PC-3 (cell line): ENCODE results near the gene TSPAN16. TPM values are rescaled to one million over a fixed set of nuclear protein-coding genes. Genes with fewer than 3 reads are reported as not detected.

Experiments used
- ATAC-seq: fragments of 200-7000 bp; cut with Tn5 transposase; 2 replicates; pipeline ENCODE4 v1.9.1; 2020; ENCODE audit warnings: mild to moderate bottlenecking, moderate library complexity
- BruUV-seq: library from RNA; stranded (reverse); fragments of 400-500 nt; replicated peaks from 2 replicates; lab custom pipeline; 2021; lab: Mats Ljungman, UMichigan
- CTCF ChIA-PET: fragments of 300-600 bp; sonication (Branson Sonifier 250); formaldehyde crosslinking; loops from one replicate; lab custom pipeline; 2022; ENCODE audit warnings: antibody characterized with exemption; lab: Charles Lee
- POLR2A ChIA-PET: fragments of 300-600 bp; sonication (Branson Sonifier 250); formaldehyde crosslinking; loops from one replicate; lab custom pipeline; 2022; ENCODE audit warnings: antibody characterized with exemption; ENCODE audit not compliant: unreplicated experiment; lab: Charles Lee
- DNase-seq: peaks from one replicate; pipeline ENCODE4 v3.0.0-alpha.2; 2015
- H2AFZ ChIP-seq: fragments of 300-600 bp; sonication (generic); 2 replicates; pipeline ENCODE4 v1.6.0; 2016; ENCODE audit warnings: antibody characterized with exemption, low read length
- H3F3A ChIP-seq: fragments of 300-600 bp; sonication (generic); one replicate; pipeline ENCODE4 v1.6.0; 2017; ENCODE audit warnings: antibody characterized with exemption, low read length, control low read depth, mild to moderate bottlenecking; ENCODE audit not compliant: unreplicated experiment
- H3K27ac ChIP-seq: fragments of 300-600 bp; sonication (generic); 2 replicates; pipeline ENCODE4 v1.5.1; 2016; ENCODE audit warnings: mild to moderate bottlenecking, low read length
- H3K27me3 ChIP-seq: fragments of 300-600 bp; sonication (generic); 2 replicates; pipeline ENCODE4 v1.6.1; 2016; ENCODE audit warnings: low read length, mixed read lengths
- H3K36me3 ChIP-seq: fragments of 300-600 bp; sonication (generic); 2 replicates; pipeline ENCODE4 v1.6.1; 2016; ENCODE audit warnings: low read depth, mixed run types, low read length, mixed read lengths
- H3K4me1 ChIP-seq: fragments of 300-600 bp; sonication (generic); 2 replicates; pipeline ENCODE4 v1.5.1; 2016; ENCODE audit warnings: low read length; ENCODE audit not compliant: insufficient read depth
- H3K4me2 ChIP-seq: fragments of 300-600 bp; sonication (generic); 2 replicates; pipeline ENCODE4 v1.6.0; 2016; ENCODE audit warnings: low read length
- H3K4me3 ChIP-seq: fragments of 300-600 bp; sonication (generic); 2 replicates; pipeline ENCODE4 v1.5.1; 2016; ENCODE audit warnings: mild to moderate bottlenecking, low read length, mixed read lengths
- H3K79me2 ChIP-seq: fragments of 300-600 bp; sonication (generic); 2 replicates; pipeline ENCODE4 v1.6.1; 2017; ENCODE audit warnings: low read length, mixed read lengths
- H3K9ac ChIP-seq: fragments of 300-600 bp; sonication (generic); 2 replicates; pipeline ENCODE4 v1.6.0; 2016; ENCODE audit warnings: mild to moderate bottlenecking, low read length
- H3K9me2 ChIP-seq: fragments of 300-600 bp; sonication (generic); replicated peaks from 2 replicates; pipeline ENCODE4 v1.6.1; 2016; ENCODE audit warnings: mixed run types, low read length, mixed read lengths
- H3K9me3 ChIP-seq: fragments of 300-600 bp; sonication (generic); 2 replicates; pipeline ENCODE4 v1.6.1; 2016; ENCODE audit warnings: low read length, mixed read lengths
- H4K20me1 ChIP-seq: fragments of 300-600 bp; sonication (generic); 2 replicates; pipeline ENCODE4 v1.6.1; 2016; ENCODE audit warnings: low read length, mixed read lengths
- EZH2 ChIP-seq: fragments of 300-600 bp; sonication (generic); IDR thresholded peaks from one replicate; pipeline ENCODE4 v1.6.1; 2017; ENCODE audit warnings: antibody characterized with exemption, mild to moderate bottlenecking, low read length; ENCODE audit not compliant: unreplicated experiment
- EZH2phosphoT487 ChIP-seq: fragments of 300-600 bp; sonication (generic); IDR thresholded peaks from 2 replicates; pipeline ENCODE4 v1.6.1; 2018; ENCODE audit warnings: mild to moderate bottlenecking, antibody characterized with exemption, low read length, borderline replicate concordance
- intact Hi-C: fragments of 100-400 bp; cut with micrococcal nuclease; formaldehyde crosslinking; loops from 2 replicates; pipeline ENCODE4 v1.9.0; 2023
- total RNA-seq: library from RNA; depleted of rRNA; stranded (reverse); fragments of >200 nt; gene quantifications from 2 replicates; pipeline ENCODE4 v1.2.3, GENCODE V29; 2014
- TF ChIP-seq, protein P1 (sequence below): fragments of 300-600 bp; sonication (generic); conservative IDR thresholded peaks from 2 replicates; pipeline ENCODE4 v1.5.1; 2017; ENCODE audit warnings: antibody characterized with exemption, low read depth, mild to moderate bottlenecking, low read length

TSPAN16 gene
- total RNA-seq, 1 experiment from 2014 or later: not detected

GRCh38 chr19:11345122-11345803, 49.3 kb downstream of the TSPAN16 start:
- ATAC-seq (0 out of 2 replicates have a peak, but pooled peaks have one; percentile 2), DNase-seq (peak; percentile 63)
- Histone ChIP-seq H3K9me3 (no peaks in the 10 kb centered on the region), H2AFZ (peak overlapping the region; percentile 86), H4K20me1 (no peaks in the 10 kb centered on the region), H3K4me1 (peaks cover 36% of the 10 kb centered on the region), H3K79me2 (peaks cover 23% of the 10 kb centered on the region), H3K36me3 (peaks cover 7% of the 10 kb centered on the region), H3K9me2 (no peaks in the 10 kb centered on the region), H3K4me3 (peak overlapping the region; percentile 80), H3F3A (no peaks in the 10 kb centered on the region), H3K4me2 (peak overlapping the region; percentile 84), H3K27me3 (no peaks in the 10 kb centered on the region), H3K27ac (peak overlapping the region; percentile 72), H3K9ac (peak overlapping the region; percentile 87)
- ChIA-PET CTCF (interaction anchor here (0.7 to 1.9 kb wide), 5 partner anchors 32 to 51 kb away, joined by 3 to 9 read pairs (median 7); no protein-coding TSS in a partner anchor), POLR2A (interaction anchor here (0.5 to 0.9 kb wide), 2 partner anchors 36 to 160 kb away, joined by 5 to 9 read pairs; partner anchors contain the start of gene ZNF653)
- BruUV-seq: no TSS peak
- no peak for TF ChIP-seq EZH2phosphoT487
- TF ChIP-seq, protein P1, sequence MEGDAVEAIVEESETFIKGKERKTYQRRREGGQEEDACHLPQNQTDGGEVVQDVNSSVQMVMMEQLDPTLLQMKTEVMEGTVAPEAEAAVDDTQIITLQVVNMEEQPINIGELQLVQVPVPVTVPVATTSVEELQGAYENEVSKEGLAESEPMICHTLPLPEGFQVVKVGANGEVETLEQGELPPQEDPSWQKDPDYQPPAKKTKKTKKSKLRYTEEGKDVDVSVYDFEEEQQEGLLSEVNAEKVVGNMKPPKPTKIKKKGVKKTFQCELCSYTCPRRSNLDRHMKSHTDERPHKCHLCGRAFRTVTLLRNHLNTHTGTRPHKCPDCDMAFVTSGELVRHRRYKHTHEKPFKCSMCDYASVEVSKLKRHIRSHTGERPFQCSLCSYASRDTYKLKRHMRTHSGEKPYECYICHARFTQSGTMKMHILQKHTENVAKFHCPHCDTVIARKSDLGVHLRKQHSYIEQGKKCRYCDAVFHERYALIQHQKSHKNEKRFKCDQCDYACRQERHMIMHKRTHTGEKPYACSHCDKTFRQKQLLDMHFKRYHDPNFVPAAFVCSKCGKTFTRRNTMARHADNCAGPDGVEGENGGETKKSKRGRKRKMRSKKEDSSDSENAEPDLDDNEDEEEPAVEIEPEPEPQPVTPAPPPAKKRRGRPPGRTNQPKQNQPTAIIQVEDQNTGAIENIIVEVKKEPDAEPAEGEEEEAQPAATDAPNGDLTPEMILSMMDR: no peak
- intact Hi-C loops: no loop called here

- Histone ChIP-seq H3K27ac (peak within 1 kb of the TSS; percentile 72), H3K9me3 (no peaks in the 10 kb centered on the region), H3K27me3 (no peaks in the 10 kb centered on the region), H3K36me3 (peaks cover 5% of the 10 kb centered on the region), H4K20me1 (no peaks in the 10 kb centered on the region), H3K4me2 (peak within 1 kb of the TSS; percentile 84), H3K79me2 (peaks cover 23% of the 10 kb centered on the region), H3K9me2 (no peaks in the 10 kb centered on the region), H3F3A (no peaks in the 10 kb centered on the region), H2AFZ (peak within 1 kb of the TSS; percentile 86), H3K4me3 (peak within 1 kb of the TSS; percentile 80), H3K9ac (peak within 1 kb of the TSS; percentile 87), H3K4me1 (peaks cover 36% of the 10 kb centered on the region)
- ATAC-seq (peak; percentile 82), DNase-seq (peak; percentile 100)
- ChIA-PET CTCF (interaction anchor here (0.9 to 1.9 kb wide), 3 partner anchors 31 to 52 kb away, joined by 3 to 9 read pairs (median 4); no protein-coding TSS in a partner anchor), POLR2A (interaction anchor here (0.5 to 1.2 kb wide), 8 partner anchors 17 to 885 kb away, joined by 3 to 6 read pairs (median 4); partner anchors contain the start of genes SWSAP1, ZNF136 and ZNF653)
- BruUV-seq: no TSS peak
- intact Hi-C loops: loop anchor here (1.0 to 2.0 kb wide), 4 partner anchors 9 to 54 kb away; partner anchors contain the start of genes PLPPR2 and SWSAP1
- TF ChIP-seq EZH2: no peak
- TF ChIP-seq, protein P1: 0 out of 2 replicates have a peak, but pooled peaks have one; percentile 24
These were observed 50.4 kb downstream of the TSPAN16 start, which contains the start of the genes CCDC159 and TMEM205 for GRCh38 chr19:11346104-11346940. Gene CCDC159 (plus strand): TSS chr19:11346519. CDS start chr19:11346607, 88 bp downstream. Gene TMEM205 (minus strand): TSS chr19:11346268. CDS start chr19:11345619, 649 bp downstream.
